ENCODE data around the gene TTC27.

The TTC27 gene

GRCh38 chr2:32706815-32707579 is 79.1 kb downstream of the TTC27 start:
- DNase-seq (ENCODE audit: low read depth), result no peak
- TF ChIP-seq CTCF (conservative IDR thresholded peaks at IDR 0.05; ENCODE audit: low read depth, low read length), result no peak
- H3K4me3 ChIP-seq (ENCODE audit: low read length), result no peak overlapping the region

GRCh38 chr2:32711219-32711618 is 83.4 kb downstream of the TTC27 start:
- no peak for TF ChIP-seq CTCF (conservative IDR thresholded peaks at IDR 0.05; ENCODE audit: low read depth, low read length)
- H3K4me3 ChIP-seq (ENCODE audit: low read length), result no peak overlapping the region
- DNase-seq (ENCODE audit: low read depth), result peak; percentile 65

GRCh38 chr2:32711908-32712501 is 84.2 kb downstream of the TTC27 start:
- no peak for TF ChIP-seq CTCF (conservative IDR thresholded peaks at IDR 0.05; ENCODE audit: low read depth, low read length)
- H3K4me3 ChIP-seq (ENCODE audit: low read length), result no peak overlapping the region
- no peak for DNase-seq (ENCODE audit: low read depth)

- DNase-seq (ENCODE audit: low read depth), result no peak
- no peak for TF ChIP-seq CTCF (conservative IDR thresholded peaks at IDR 0.05; ENCODE audit: low read depth, low read length)
- no peak overlapping the region for H3K4me3 ChIP-seq (ENCODE audit: low read length)
These were observed 85.0 kb downstream of the TTC27 start for GRCh38 chr2:32712870-32713269.

- no peak for TF ChIP-seq CTCF (conservative IDR thresholded peaks at IDR 0.05; ENCODE audit: low read depth, low read length)
- no peak overlapping the region for H3K4me3 ChIP-seq (ENCODE audit: low read length)
- DNase-seq (ENCODE audit: low read depth), result no peak
These were observed 86.7 kb downstream of the TTC27 start for GRCh38 chr2:32714521-32714920.

GRCh38 chr2:32715391-32715841 is 87.6 kb downstream of the TTC27 start:
- no peak overlapping the region for H3K4me3 ChIP-seq (ENCODE audit: low read length)
- no peak for DNase-seq (ENCODE audit: low read depth)
- no peak for TF ChIP-seq CTCF (conservative IDR thresholded peaks at IDR 0.05; ENCODE audit: low read depth, low read length)

GRCh38 chr2:32715981-32716380 is 88.1 kb downstream of the TTC27 start:
- H3K4me3 ChIP-seq (ENCODE audit: low read length), result no peak overlapping the region

More at GRCh38 chr2:32715981-32716380, 88.1 kb downstream of the TTC27 start:
- DNase-seq (ENCODE audit: low read depth), result no peak
- TF ChIP-seq CTCF (conservative IDR thresholded peaks at IDR 0.05; ENCODE audit: low read depth, low read length), result no peak
